ENCODE data around the gene TEX10. TPM values are rescaled to one million over a fixed set of nuclear protein-coding genes. Genes with fewer than 3 reads are reported as not detected.

Gene TEX10
- total RNA-seq, 1 donor from 2014 or later: 43.5 TPM

DNA sequence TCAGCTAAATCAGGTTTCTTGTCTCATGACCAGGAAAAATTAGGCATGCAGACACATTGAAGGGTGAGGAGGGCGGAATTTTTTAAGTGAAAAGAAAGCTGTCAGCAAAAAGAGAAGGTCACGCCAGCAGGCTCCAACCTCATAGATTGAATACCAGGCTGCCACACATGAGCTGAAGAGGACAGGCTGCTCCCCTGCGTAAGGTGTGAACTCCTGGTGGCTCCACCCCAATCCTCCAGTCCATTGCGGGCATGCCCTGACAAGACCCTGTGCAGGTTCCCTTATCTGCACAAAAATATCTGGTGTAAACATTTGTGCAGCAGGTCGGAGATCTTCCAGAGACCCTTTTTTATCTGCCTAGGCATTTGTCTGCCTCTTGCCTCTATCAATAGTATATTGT, 22.9 kb upstream of the TEX10 start:
- Mint-ChIP-seq H3K27ac (ENCODE audit: unreplicated experiment) (no peak overlapping the region), H3K36me3 (ENCODE audit: low read depth, unreplicated experiment) (peaks cover 6% of the 10 kb centered on the region), H3K4me1 (ENCODE audit: unreplicated experiment) (no peaks in the 10 kb centered on the region)

GRCh38 chr9:100372648-100373047, 19.9 kb upstream of the TEX10 start:
- Mint-ChIP-seq H3K9me3 (ENCODE audit: unreplicated experiment) (no peaks in the 10 kb centered on the region), H3K4me3 (ENCODE audit: unreplicated experiment) (peak overlapping the region; percentile 33), H3K27ac (ENCODE audit: unreplicated experiment) (no peak overlapping the region), H3K36me3 (ENCODE audit: low read depth, unreplicated experiment) (peaks cover 20% of the 10 kb centered on the region), H3K4me1 (ENCODE audit: unreplicated experiment) (no peaks in the 10 kb centered on the region), H3K27me3 (ENCODE audit: unreplicated experiment) (peaks cover 6% of the 10 kb centered on the region)
- TF ChIP-seq, protein P1, sequence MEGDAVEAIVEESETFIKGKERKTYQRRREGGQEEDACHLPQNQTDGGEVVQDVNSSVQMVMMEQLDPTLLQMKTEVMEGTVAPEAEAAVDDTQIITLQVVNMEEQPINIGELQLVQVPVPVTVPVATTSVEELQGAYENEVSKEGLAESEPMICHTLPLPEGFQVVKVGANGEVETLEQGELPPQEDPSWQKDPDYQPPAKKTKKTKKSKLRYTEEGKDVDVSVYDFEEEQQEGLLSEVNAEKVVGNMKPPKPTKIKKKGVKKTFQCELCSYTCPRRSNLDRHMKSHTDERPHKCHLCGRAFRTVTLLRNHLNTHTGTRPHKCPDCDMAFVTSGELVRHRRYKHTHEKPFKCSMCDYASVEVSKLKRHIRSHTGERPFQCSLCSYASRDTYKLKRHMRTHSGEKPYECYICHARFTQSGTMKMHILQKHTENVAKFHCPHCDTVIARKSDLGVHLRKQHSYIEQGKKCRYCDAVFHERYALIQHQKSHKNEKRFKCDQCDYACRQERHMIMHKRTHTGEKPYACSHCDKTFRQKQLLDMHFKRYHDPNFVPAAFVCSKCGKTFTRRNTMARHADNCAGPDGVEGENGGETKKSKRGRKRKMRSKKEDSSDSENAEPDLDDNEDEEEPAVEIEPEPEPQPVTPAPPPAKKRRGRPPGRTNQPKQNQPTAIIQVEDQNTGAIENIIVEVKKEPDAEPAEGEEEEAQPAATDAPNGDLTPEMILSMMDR (IDR thresholded peaks at IDR 0.05; ENCODE audit: unreplicated experiment): no peak
- no peak for DNase-seq (ENCODE audit: low spot score)

More for the DNA sequence above, 22.9 kb upstream of the TEX10 start:
- Mint-ChIP-seq H3K9me3 (ENCODE audit: unreplicated experiment) (no peaks in the 10 kb centered on the region), H3K4me3 (ENCODE audit: unreplicated experiment) (no peak overlapping the region), H3K27me3 (ENCODE audit: unreplicated experiment) (peaks cover 2% of the 10 kb centered on the region)
- no peak for DNase-seq (ENCODE audit: low spot score)
- TF ChIP-seq, protein P1 (IDR thresholded peaks at IDR 0.05; ENCODE audit: unreplicated experiment): no peak

- TF ChIP-seq, protein P1 (IDR thresholded peaks at IDR 0.05; ENCODE audit: unreplicated experiment): no peak
- Mint-ChIP-seq H3K27me3 (ENCODE audit: unreplicated experiment) (peaks cover 3% of the 10 kb centered on the region), H3K9me3 (ENCODE audit: unreplicated experiment) (no peaks in the 10 kb centered on the region), H3K4me3 (ENCODE audit: unreplicated experiment) (no peak overlapping the region), H3K4me1 (ENCODE audit: unreplicated experiment) (no peaks in the 10 kb centered on the region), H3K36me3 (ENCODE audit: low read depth, unreplicated experiment) (peaks cover 35% of the 10 kb centered on the region), H3K27ac (ENCODE audit: unreplicated experiment) (no peak overlapping the region)
- DNase-seq (ENCODE audit: low spot score): no peak
Observed at GRCh38 chr9:100370064-100370723, 17.5 kb upstream of the TEX10 start.

- peaks cover 43% of the 10 kb centered on the region for H3K36me3 Mint-ChIP-seq (ENCODE audit: low read depth, unreplicated experiment)
- TF ChIP-seq, protein P1 (IDR thresholded peaks at IDR 0.05; ENCODE audit: unreplicated experiment): no peak
- H3K9me3 Mint-ChIP-seq (ENCODE audit: unreplicated experiment): no peaks in the 10 kb centered on the region
- no peak overlapping the region for H3K4me3 Mint-ChIP-seq (ENCODE audit: unreplicated experiment)
- H3K4me1 Mint-ChIP-seq (ENCODE audit: unreplicated experiment): no peaks in the 10 kb centered on the region
- no peak for DNase-seq (ENCODE audit: low spot score)
- no peak overlapping the region for H3K27ac Mint-ChIP-seq (ENCODE audit: unreplicated experiment)
- peaks cover 3% of the 10 kb centered on the region for H3K27me3 Mint-ChIP-seq (ENCODE audit: unreplicated experiment)
Observed at GRCh38 chr9:100368672-100369071, 15.9 kb upstream of the TEX10 start.

DNA sequence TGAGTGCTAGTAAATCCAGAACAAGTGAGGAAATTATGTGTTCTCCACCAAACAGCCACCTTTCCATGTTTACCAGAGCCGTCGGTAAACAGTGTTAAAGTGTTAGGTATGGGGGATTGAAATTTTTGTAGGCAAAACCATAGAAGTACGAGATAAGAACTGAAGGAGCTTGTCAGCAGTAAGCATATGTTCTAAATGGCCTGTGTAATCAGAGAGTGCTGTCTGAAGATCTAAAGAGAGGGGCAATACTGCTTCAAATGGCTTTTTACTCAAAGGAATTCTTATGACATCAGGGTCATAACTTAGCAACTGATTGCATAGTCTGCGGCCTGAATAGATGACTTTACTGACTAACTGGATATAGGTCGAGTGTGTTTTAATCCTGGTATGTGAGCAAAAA, 13.4 kb upstream of the TEX10 start:
- no peak for DNase-seq (ENCODE audit: low spot score)
- TF ChIP-seq, protein P1 (IDR thresholded peaks at IDR 0.05; ENCODE audit: unreplicated experiment): no peak
- Mint-ChIP-seq H3K27me3 (ENCODE audit: unreplicated experiment) (peaks cover 3% of the 10 kb centered on the region), H3K9me3 (ENCODE audit: unreplicated experiment) (no peaks in the 10 kb centered on the region), H3K27ac (ENCODE audit: unreplicated experiment) (no peak overlapping the region), H3K36me3 (ENCODE audit: low read depth, unreplicated experiment) (peaks cover 44% of the 10 kb centered on the region), H3K4me3 (ENCODE audit: unreplicated experiment) (no peak overlapping the region), H3K4me1 (ENCODE audit: unreplicated experiment) (no peaks in the 10 kb centered on the region)

Measured in endothelial cell (in vitro differentiated cells).